Breast epithelium (tissue), 3 donors: ENCODE data around the gene MYL7.

Experiments
- POLR2A ChIP-seq: fragments of 450-650 bp; IDR thresholded peaks from one replicate; pipeline ENCODE4 v1.6.1; 2016; ENCODE audit warnings: antibody characterized with exemption, mild to moderate bottlenecking, moderate library complexity
- POLR2AphosphoS5 ChIP-seq, 3 donors: sonication (generic); formaldehyde crosslinking; IDR thresholded peaks; one replicate each; pipeline ENCODE4 v1.6.1; 2017; ENCODE audit warnings: antibody characterized with exemption in 3 of 3
- TF ChIP-seq, protein P1 (sequence below), 3 donors: fragments of 450-650 bp; IDR thresholded peaks; one replicate each; pipeline ENCODE4 v1.5.1; 2016 to 2017; ENCODE audit warnings: antibody characterized with exemption in 3 of 3, mild to moderate bottlenecking in 3 of 3, moderate library complexity in 3 of 3

DNA sequence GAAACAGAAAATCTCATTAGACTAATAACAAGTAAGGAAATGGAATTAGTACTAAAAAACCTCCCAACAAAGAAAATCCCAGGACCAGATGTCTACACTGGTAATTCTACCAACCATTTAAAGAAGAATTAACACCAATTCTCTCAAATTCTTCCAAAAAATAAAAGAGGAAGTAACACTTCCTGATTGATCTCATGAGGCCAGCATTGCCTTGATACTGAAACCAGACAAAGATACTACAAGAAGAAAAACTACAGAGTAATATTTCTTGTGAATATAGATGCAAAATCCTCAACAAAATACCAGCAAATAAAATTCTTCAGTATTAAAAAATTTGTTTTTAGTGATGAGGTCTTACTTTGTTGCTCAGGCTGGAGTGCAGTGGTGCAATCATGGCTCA is 26.8 kb upstream of the MYL7 start:
- TF ChIP-seq, protein P1, sequence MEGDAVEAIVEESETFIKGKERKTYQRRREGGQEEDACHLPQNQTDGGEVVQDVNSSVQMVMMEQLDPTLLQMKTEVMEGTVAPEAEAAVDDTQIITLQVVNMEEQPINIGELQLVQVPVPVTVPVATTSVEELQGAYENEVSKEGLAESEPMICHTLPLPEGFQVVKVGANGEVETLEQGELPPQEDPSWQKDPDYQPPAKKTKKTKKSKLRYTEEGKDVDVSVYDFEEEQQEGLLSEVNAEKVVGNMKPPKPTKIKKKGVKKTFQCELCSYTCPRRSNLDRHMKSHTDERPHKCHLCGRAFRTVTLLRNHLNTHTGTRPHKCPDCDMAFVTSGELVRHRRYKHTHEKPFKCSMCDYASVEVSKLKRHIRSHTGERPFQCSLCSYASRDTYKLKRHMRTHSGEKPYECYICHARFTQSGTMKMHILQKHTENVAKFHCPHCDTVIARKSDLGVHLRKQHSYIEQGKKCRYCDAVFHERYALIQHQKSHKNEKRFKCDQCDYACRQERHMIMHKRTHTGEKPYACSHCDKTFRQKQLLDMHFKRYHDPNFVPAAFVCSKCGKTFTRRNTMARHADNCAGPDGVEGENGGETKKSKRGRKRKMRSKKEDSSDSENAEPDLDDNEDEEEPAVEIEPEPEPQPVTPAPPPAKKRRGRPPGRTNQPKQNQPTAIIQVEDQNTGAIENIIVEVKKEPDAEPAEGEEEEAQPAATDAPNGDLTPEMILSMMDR (IDR thresholded peaks at IDR 0.05), result no peak
- no peak for TF ChIP-seq POLR2A
- TF ChIP-seq POLR2AphosphoS5 (IDR thresholded peaks at IDR 0.05), result no peak
